Ureter (tissue), 1 donor: Measurements from ENCODE around the gene LRRC56. TPM values are rescaled to one million over a fixed set of nuclear protein-coding genes. Genes with fewer than 3 reads are reported as not detected.
"Not testable (repeated sequence)": the region's sequence is repeated elsewhere in the genome, so short reads cannot be mapped to it uniquely, and the experiment has no call there.

Experiments used
- DNase-seq: peaks from one replicate; pipeline ENCODE4 v3.0.0-alpha.2; 2020; ENCODE audit warnings: low spot score
- total RNA-seq: library from RNA; stranded (reverse); gene quantifications from one replicate; pipeline ENCODE4 v1.2.4, GENCODE V29; 2023
- donor health status: DM: yes; HTN: yes; CAD: no.

The LRRC56 gene
- total RNA-seq, 1 donor from 2014 or later, result 3.4 TPM

DNA sequence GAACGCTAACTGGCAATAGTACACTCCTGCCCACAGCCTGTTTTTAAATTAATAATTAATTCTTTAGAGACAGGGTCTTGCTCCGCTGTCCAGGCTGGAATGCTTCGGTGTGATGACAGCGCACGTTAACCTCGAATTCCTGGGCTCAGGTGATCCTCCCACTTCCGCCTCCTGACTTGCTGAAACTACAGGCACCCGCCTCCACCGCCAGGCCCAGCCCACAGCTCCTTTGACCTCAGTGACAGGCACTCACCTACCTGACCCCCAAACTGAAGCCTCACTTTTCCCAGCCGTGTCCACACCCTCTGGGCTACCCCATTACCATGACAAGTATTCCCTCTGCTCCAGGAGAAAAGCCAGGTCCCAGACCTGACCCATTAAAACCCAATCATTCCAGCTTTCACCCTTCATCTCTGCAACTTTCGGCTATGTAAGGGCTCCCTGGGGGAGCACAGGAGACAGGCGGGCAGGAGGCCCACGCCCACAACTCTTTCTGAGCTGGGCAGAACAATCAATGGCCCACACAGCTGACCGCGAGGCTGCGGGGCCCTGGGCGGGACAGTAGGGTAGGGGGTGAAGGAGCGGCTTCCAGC is 22.5 kb downstream of the LRRC56 start:
- peak; percentile 58 for DNase-seq

DNA sequence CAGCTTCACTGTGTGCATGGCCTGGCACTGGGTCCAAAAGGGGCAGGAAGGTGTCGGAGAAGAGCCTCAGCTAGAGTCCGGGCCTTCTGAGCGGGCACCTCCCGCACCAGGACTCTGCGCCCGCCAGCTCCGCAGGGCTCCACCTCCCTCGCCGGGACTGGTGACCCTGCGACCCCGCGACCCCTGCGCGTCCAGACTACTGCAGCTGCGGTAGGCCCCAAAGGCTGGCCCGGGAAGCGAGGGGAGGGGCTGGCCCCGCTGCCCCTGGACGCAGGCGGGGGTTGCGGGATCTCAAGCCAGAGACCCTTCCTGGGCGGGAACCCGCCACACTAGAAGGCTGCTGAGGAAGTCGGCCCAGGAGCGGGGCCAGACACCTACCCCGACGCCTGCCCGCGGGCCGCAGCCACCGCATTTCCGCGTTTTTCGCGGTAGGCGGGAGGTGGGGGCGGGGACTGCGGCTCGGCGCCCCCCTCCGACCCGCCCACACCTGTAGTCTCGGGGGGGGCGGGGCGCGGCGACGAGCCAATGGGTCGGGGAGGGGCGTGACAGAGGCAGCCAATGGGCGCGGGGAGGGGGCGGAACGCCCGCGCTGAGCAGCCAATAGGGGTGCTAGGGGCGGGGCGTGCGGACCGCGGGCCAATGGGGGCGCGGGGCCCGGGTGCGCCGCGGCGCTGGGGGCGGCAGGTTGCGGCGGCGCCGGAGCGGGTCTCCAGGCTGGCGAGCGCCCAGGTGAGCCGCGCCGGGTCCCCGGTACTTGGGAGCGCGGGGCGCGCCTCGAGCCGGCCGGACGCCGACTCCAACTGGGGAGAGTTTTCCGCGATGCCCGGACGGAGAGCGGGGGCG is 23.2 kb downstream of the LRRC56 start, which contains the start of the genes LMNTD2 and RASSF7:
TSS of gene LMNTD2 (minus strand) at position 434 of the 843 bp plus-strand sequence. CDS start at position 412, 22 bp downstream.
TSS of gene RASSF7 (plus strand) at position 666 of the 843 bp plus-strand sequence. CDS start 799 bp downstream, outside the sequence.
- peak; percentile 95 for DNase-seq

GRCh38 chr11:561148-562003 is 24.0 kb downstream of the LRRC56 start:
- peak; percentile 87 for DNase-seq

DNA sequence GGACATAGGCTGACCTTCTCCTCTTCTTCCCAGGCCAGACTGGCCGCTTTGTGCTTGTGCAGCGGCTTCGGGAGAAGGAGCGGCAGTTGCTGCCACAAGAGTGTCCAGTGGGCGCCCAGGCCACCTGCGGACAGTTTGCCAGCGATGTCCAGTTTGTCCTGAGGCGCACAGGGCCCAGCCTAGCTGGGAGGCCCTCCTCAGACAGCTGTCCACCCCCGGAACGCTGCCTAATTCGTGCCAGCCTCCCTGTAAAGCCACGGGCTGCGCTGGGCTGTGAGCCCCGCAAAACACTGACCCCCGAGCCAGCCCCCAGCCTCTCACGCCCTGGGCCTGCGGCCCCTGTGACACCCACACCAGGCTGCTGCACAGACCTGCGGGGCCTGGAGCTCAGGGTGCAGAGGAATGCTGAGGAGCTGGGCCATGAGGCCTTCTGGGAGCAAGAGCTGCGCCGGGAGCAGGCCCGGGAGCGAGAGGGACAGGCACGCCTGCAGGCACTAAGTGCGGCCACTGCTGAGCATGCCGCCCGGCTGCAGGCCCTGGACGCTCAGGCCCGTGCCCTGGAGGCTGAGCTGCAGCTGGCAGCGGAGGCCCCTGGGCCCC is 24.8 kb downstream of the LRRC56 start:
- no peak for DNase-seq

GRCh38 chr11:563066-563811 is 25.9 kb downstream of the LRRC56 start:
- peak; percentile 47 for DNase-seq

DNA sequence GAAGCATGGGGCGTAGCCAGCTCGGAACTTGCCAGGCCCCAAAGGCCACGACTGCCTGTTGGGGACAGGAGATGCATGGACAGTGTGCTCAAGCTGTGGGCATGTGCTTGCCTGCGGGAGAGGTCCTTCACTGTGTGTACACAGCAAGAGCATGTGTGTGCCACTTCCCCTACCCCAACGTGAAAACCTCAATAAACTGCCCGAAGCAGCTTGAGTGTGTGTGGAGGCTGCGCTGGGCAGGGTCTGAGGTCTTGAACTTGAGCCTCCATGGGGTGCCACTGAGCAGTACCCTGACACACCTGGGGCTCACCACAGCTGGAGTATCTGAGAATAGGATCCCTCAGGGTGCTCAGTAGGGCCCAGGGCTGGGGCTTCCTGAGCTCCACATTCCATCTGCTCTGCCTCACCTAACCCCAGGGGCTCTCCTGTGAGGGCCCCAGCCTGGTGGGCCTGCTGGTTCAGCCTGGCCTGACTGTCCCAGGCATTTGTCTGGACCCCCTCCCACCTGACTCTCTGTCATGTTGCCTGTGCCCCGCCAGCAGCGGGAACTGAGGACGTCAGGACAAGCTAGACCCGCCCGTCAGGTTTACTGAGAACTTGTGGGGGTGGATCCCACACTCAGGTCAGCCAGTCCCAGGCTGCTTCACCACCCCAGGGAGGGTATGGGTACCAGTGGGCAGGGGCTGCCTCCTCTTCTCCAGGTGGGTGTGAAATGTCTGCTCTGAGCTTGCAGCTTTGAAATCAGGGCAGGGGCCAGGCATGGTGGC is 26.7 kb downstream of the LRRC56 start:
- peak; percentile 69 for DNase-seq

DNA sequence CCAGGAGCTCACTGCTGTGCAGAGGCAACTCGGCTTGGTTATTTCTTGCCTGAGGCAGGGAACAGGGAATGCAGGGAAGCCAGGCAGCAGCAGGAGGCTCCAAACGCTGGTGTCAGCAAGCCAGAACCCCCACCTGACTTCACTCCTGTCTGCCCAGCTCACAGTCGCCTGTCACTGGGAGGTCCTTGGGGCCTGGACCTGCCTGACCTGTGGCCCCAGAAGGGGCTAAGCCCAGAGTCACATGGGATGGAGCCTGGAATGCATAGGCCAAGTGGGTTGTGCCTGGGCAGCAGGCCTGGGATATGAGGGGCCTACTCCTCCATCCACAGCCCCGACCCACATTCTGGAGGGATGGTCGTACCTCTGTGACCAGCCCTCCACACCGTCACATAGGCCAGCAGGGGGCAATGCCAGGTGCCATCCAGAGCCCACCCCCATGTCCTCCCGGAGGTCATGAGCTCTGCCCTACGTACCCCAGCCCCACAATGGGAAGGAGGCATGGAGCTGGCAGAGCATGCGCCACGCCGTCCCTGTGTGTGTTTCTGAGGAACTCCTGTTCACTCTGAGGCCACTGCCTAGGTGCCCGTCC is 28.7 kb downstream of the LRRC56 start:
- DNase-seq, result peak; percentile 43

DNA sequence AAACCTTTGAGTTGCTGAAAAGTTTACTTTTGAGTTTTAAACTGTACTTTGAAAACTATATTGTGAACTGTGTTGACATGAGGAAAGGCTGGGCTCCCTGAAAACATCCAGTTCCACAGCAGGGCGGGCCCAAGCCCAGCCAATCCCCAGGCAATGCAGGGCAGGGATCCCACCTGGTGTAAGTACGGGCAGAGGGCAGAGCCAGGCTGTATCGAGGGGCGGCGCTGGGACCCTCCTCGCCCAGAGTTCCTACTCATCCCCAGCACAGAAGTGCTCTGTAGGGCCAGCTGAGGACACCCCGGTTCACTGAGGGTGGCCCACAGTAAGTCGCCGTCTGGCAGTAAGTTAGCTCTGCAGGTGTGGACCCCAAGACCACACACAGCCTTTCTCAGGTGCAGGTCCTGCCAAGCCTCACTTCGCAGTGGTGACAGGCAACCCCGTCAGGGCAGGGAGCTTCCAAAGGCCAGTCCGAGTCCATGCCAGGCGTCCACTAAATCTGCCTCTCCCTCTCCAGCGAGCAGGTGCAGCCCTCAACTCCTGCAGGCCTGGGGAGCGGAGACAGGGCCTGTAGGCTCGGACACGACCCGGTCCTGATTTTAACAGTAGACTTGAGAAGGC is 29.8 kb downstream of the LRRC56 start:
- no peak for DNase-seq

DNA sequence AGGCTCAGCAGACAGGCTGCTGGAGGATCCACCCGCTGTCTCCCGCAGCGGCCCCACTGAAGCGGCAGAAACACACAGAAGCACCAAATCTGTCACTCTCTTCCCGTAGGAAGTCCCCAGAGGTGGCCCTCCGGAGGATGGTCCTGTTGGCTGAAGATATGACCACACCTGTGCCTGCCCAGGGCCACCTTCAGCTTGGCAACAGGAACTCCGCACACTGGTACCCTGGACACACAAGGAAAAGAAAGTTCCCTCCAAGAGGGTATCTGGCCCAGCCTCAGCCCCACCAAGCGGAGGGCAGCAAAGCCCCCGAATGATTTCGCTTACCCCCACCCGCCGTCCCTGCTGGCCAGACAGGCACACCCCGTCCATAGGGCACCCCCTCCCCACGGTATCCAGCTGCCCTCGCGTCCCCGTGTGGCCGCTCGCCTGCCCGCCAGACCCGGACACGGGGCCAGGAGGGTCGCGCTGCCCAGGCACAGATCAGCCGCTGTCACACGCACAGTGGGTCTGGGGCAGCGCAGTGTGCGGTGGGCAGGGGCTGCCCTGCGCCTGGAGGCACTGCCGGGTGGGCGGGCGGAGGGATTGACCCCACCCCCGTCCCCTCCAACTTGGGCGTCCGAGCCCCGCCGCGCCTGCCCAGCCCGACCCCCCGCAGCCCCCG is 30.4 kb downstream of the LRRC56 start:
- no peak for DNase-seq

GRCh38 chr11:568306-569157 is 31.2 kb downstream of the LRRC56 start:
- peak; percentile 95 for DNase-seq

DNA sequence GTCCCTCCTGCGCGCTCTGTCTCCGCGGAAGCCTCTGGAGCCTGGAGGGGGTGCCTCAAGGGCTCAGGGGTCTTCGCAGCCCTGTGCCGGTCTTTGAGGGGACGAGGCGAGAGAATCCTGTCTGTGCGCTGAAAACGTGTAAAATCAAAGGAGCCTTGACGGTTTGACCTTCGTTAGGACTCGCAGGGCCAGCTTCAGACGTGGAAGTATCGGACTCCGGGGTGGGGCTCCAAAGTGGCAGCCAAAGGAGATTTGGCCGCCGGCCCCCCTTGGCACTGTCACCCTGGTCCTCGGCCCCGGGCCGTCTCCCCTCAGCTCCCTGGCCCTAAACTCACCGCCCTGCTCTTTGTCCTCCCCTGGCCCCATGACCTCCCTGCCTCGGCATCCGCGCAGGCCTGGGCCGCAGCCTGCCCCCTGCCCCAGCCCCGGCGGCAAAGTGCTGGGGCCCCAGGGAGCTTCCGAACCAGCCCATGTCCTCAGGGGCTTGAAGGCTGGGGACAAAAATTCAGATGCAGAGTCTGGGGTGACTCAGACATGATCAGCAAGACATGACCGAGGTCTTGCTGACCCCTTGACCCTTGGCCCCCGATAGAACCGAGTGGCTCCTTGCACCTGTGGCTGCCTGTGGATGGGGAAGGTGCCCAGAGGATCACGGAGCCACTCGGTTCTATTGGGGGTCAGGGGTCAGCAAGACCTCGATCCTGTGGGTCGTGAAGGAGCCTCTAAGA is 32.0 kb downstream of the LRRC56 start:
- DNase-seq, result peak; percentile 47

DNA sequence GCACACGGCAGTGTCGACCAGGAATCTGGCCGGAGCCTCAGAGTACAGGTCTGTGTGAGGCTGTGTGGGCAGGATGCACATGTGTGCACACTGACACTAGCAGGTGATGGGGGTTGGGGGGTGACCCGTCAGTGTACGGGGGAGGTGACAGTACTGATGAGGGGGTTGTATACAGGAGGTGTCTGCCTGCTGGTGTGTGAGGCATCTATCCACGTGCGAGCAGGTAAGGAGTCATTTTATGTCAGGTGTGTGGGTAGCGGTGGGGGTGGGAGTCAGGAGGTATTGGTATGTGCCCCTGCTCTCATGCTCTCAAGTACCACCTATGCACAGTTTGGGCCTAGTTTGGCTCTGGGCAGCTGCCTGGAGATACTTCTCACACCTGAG is 34.5 kb downstream of the LRRC56 start:
- no peak for DNase-seq

GRCh38 chr11:573146-573759 is 35.9 kb downstream of the LRRC56 start:
- no peak for DNase-seq

DNA sequence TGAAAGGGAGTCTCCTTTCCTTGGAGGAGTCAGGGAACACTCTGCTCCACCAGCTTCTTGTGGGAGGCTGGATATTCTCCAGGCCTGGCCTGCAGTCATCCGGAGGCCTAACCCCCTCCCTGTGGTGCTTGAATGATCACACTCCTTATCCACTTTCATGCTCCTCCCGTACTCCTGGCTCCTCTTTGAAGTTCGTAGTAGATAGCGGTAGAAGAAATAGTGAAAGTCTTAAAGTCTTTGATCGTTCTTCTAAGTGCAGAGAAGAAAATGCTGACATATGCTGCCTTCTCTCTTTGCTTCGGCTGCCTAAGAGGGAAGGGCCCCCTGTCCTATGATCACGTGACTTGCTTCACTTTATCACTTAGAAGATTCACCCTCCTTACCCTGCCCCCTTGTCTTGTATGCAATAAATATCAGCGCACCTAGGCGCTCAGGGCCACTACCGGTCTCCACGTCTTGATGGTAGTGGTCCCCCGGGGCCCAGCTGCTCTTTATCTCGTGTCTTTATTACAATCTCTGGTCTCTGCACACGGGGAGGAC is 36.8 kb downstream of the LRRC56 start:
- DNase-seq, result not testable (repeated sequence)

- DNase-seq, result no peak
These were observed 37.4 kb downstream of the LRRC56 start for GRCh38 chr11:574632-575312.
